Loucy (cell line): ENCODE data around the gene CHST9.

Experiments
- H2AFZ ChIP-seq: fragments of 200-600 bp; sonication (generic); 2 replicates; pipeline ENCODE4 v1.6.0; 2016; ENCODE audit warnings: antibody characterized with exemption, mild to moderate bottlenecking, low read length, moderate library complexity
- H3F3A ChIP-seq: fragments of 200-600 bp; 2 replicates; pipeline ENCODE4 v1.6.0; 2016; ENCODE audit warnings: antibody characterized with exemption, low read depth, mild to moderate bottlenecking
- H3K27me3 ChIP-seq: fragments of 200-600 bp; sonication (generic); 2 replicates; pipeline ENCODE4 v1.6.1; 2014; ENCODE audit warnings: low read length, mild to moderate bottlenecking; ENCODE audit not compliant: insufficient read depth, poor library complexity, severe bottlenecking
- H3K36me3 ChIP-seq: fragments of 200-600 bp; sonication (generic); 2 replicates; pipeline ENCODE4 v1.6.1; 2016; ENCODE audit warnings: low read length; ENCODE audit not compliant: insufficient read depth
- H3K4me1 ChIP-seq: fragments of 200-600 bp; sonication (generic); 2 replicates; pipeline ENCODE4 v1.5.1; 2014; ENCODE audit warnings: low read length, mild to moderate bottlenecking; ENCODE audit not compliant: insufficient read depth, poor library complexity, severe bottlenecking
- H3K4me2 ChIP-seq: fragments of 200-600 bp; sonication (generic); 2 replicates; pipeline ENCODE4 v1.6.0; 2014; ENCODE audit warnings: antibody characterized with exemption, low read length, low read depth, mild to moderate bottlenecking; ENCODE audit not compliant: poor library complexity, severe bottlenecking
- H3K4me3 ChIP-seq: fragments of 200-600 bp; sonication (generic); 2 replicates; pipeline ENCODE4 v1.5.1; 2014; ENCODE audit warnings: low read length, mild to moderate bottlenecking, mixed read lengths; ENCODE audit not compliant: poor library complexity, severe bottlenecking
- H3K79me2 ChIP-seq: fragments of 200-600 bp; sonication (generic); 2 replicates; pipeline ENCODE4 v1.6.1; 2014; ENCODE audit warnings: low read length; ENCODE audit not compliant: insufficient read depth
- H3K9ac ChIP-seq: fragments of 200-600 bp; sonication (generic); 2 replicates; pipeline ENCODE4 v1.6.0; 2014; ENCODE audit warnings: mild to moderate bottlenecking, low read depth, low read length, moderate library complexity; ENCODE audit not compliant: poor library complexity, severe bottlenecking
- H3K9me2 ChIP-seq: fragments of 200-600 bp; sonication (generic); replicated peaks from 2 replicates; pipeline ENCODE4 v1.6.1; 2016; ENCODE audit warnings: low read depth, low read length, mixed read lengths
- H3K9me3 ChIP-seq: fragments of 200-600 bp; sonication (generic); 2 replicates; pipeline ENCODE4 v1.6.1; 2014; ENCODE audit warnings: mild to moderate bottlenecking, antibody characterized with exemption, low read length, low read depth; ENCODE audit not compliant: insufficient read depth
- H4K20me1 ChIP-seq: fragments of 200-600 bp; sonication (generic); 2 replicates; pipeline ENCODE4 v1.6.0; 2014; ENCODE audit warnings: antibody characterized with exemption, low read length, mild to moderate bottlenecking; ENCODE audit not compliant: insufficient read depth, poor library complexity, severe bottlenecking
- CTCF ChIP-seq: fragments of 200-600 bp; sonication (generic); conservative IDR thresholded peaks from 2 replicates; pipeline ENCODE4 v1.5.1; 2014; ENCODE audit warnings: mild to moderate bottlenecking, antibody characterized with exemption, low read length
- EZH2phosphoT487 ChIP-seq: fragments of 200-600 bp; IDR thresholded peaks from 2 replicates; pipeline ENCODE4 v1.6.1; 2018; ENCODE audit warnings: antibody characterized with exemption, mild to moderate bottlenecking, moderate library complexity, borderline replicate concordance

CHST9 gene

GRCh38 chr18:27008575-27008974 is 176.5 kb downstream of the CHST9 start:
- Histone ChIP-seq H2AFZ (no peak overlapping the region), H3K9me2 (no peaks in the 10 kb centered on the region), H3K4me1 (no peaks in the 10 kb centered on the region), H3K9ac (no peak overlapping the region), H3K9me3 (no peaks in the 10 kb centered on the region), H3K4me2 (no peak overlapping the region), H3F3A (no peaks in the 10 kb centered on the region), H4K20me1 (no peaks in the 10 kb centered on the region), H3K4me3 (no peak overlapping the region), H3K36me3 (no peaks in the 10 kb centered on the region), H3K27me3 (no peaks in the 10 kb centered on the region), H3K79me2 (no peaks in the 10 kb centered on the region)
- TF ChIP-seq CTCF (no peak), EZH2phosphoT487 (no peak)

- TF ChIP-seq CTCF (no peak), EZH2phosphoT487 (no peak)
- Histone ChIP-seq H3K9me3 (no peaks in the 10 kb centered on the region), H3F3A (no peaks in the 10 kb centered on the region)
Measured at GRCh38 chr18:27007880-27008279, 177.2 kb downstream of the CHST9 start.

DNA sequence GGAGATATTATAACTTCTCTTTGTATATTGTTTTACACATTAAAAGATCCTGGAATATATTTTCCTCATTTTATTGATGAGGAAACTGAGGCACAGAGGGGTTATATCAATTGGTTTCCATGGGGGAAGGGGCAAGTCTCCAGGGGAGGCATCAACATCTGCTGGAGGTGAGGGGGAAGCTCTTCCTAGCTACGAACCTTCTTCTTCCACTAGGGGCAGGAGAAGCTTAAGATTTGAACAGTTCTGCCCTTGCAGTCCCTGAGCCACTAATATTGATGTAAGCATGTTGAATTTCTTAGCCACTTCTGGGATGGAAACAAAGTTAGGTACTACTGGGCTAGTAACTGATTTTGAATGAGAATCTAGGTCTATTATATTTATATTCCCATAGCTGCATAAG is 179.5 kb downstream of the CHST9 start:
- no peaks in the 10 kb centered on the region for H3K4me1 ChIP-seq
- no peak overlapping the region for H3K4me2 ChIP-seq
- H3K4me3 ChIP-seq: no peak overlapping the region
- H2AFZ ChIP-seq: 0 out of 2 replicates have a peak overlapping the region, but pooled peaks have one; percentile 40
- H3K9me2 ChIP-seq: no peaks in the 10 kb centered on the region
- H4K20me1 ChIP-seq: no peaks in the 10 kb centered on the region
- H3K27me3 ChIP-seq: no peaks in the 10 kb centered on the region
- H3K9me3 ChIP-seq: no peaks in the 10 kb centered on the region
- TF ChIP-seq CTCF (peak; percentile 75), EZH2phosphoT487 (no peak)
- no peaks in the 10 kb centered on the region for H3K79me2 ChIP-seq
- H3K9ac ChIP-seq: no peak overlapping the region
- H3K36me3 ChIP-seq: no peaks in the 10 kb centered on the region
- H3F3A ChIP-seq: no peaks in the 10 kb centered on the region

More at GRCh38 chr18:27007880-27008279, 177.2 kb downstream of the CHST9 start:
- no peak overlapping the region for H3K4me2 ChIP-seq
- H2AFZ ChIP-seq: no peak overlapping the region
- H3K79me2 ChIP-seq: no peaks in the 10 kb centered on the region
- H3K9ac ChIP-seq: no peak overlapping the region
- no peaks in the 10 kb centered on the region for H4K20me1 ChIP-seq
- no peaks in the 10 kb centered on the region for H3K27me3 ChIP-seq
- no peak overlapping the region for H3K4me3 ChIP-seq
- no peaks in the 10 kb centered on the region for H3K36me3 ChIP-seq
- H3K9me2 ChIP-seq: no peaks in the 10 kb centered on the region
- no peaks in the 10 kb centered on the region for H3K4me1 ChIP-seq
